ENCODE results near the gene HPCAL1.

Gene HPCAL1

DNA sequence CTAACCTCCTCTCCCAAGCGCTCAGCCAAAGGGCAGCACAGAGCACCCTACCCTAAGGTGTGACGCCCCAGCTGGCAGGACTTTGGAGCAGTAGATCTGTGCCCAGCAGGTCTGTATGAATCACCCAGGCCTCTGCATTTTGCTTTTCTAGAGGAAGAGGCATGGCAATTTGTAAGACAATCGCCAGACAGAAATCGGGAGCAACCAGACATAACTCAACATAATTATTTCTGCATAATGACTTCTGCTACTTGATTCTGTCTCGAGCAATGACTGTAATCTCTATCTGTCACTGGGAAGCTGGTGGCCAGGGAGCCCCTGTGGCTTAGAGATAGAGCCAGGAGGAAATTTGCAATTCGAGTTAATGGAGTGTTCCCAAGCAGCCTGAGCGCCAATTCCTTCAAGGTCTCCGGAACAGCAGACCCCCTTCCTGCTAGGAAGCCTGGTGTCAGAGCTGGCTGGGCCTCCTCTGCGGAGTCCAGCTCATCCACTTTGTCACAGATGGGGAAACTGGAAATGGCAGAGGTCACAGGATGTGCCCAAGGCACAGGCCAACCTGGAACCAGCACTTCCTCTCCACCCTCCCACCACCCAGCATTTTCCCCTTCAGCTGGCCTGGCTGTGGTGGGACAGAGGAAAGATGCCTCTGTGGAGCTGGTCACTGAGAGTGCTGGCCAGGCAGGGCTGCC, 90.4 kb downstream of the HPCAL1 start:
- TF ChIP-seq, protein P1, sequence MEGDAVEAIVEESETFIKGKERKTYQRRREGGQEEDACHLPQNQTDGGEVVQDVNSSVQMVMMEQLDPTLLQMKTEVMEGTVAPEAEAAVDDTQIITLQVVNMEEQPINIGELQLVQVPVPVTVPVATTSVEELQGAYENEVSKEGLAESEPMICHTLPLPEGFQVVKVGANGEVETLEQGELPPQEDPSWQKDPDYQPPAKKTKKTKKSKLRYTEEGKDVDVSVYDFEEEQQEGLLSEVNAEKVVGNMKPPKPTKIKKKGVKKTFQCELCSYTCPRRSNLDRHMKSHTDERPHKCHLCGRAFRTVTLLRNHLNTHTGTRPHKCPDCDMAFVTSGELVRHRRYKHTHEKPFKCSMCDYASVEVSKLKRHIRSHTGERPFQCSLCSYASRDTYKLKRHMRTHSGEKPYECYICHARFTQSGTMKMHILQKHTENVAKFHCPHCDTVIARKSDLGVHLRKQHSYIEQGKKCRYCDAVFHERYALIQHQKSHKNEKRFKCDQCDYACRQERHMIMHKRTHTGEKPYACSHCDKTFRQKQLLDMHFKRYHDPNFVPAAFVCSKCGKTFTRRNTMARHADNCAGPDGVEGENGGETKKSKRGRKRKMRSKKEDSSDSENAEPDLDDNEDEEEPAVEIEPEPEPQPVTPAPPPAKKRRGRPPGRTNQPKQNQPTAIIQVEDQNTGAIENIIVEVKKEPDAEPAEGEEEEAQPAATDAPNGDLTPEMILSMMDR (IDR thresholded peaks at IDR 0.05; ENCODE audit: low read depth, low read length, missing control alignments), result no peak
- no peak overlapping the region for H3K4me3 ChIP-seq (ENCODE audit: low read depth, low read length)
- no peak for DNase-seq (ENCODE audit: low read depth)

DNA sequence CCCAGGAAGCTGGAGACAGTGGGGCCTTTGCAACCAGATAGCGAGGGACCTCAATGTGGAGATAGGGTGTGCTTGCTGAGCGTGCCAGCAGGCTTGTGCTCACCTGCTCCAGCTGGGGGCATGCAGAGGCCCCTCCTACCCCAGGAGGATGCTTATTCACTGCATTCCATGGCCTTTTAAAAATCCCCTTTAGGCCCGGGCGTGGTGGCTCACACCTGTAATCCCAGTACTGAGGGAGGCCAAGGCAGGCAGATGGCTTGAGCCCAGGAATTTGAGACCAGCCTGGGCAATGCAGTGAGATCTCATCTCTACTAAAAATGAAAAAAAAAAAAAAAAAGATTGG, 90.9 kb downstream of the HPCAL1 start:
- TF ChIP-seq, protein P1 (IDR thresholded peaks at IDR 0.05; ENCODE audit: low read depth, low read length, missing control alignments), result no peak
- DNase-seq (ENCODE audit: low read depth), result no peak
- no peak overlapping the region for H3K4me3 ChIP-seq (ENCODE audit: low read depth, low read length)

DNA sequence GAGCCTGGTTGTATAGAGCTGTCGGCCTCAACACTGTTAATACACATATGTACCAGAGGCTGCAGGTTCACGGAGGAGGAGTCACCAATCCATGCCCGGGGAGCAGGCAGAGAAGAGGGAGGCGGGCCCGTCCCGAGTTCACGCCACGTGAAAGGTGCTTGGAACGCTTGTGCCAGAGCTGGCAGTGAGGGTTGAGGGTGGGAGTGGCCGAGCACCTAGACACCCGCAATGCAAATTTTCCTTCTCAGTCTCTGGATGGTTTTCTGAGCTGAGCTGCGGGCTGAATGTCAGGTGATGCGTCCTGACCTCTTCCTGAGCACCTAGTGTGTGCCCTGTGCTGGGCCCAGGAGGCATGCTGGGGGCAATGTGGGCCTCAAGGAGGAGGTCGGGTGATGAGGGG, 93.2 kb downstream of the HPCAL1 start:
- no peak for DNase-seq (ENCODE audit: low read depth)
- no peak overlapping the region for H3K4me3 ChIP-seq (ENCODE audit: low read depth, low read length)
- TF ChIP-seq, protein P1 (IDR thresholded peaks at IDR 0.05; ENCODE audit: low read depth, low read length, missing control alignments), result no peak

DNA sequence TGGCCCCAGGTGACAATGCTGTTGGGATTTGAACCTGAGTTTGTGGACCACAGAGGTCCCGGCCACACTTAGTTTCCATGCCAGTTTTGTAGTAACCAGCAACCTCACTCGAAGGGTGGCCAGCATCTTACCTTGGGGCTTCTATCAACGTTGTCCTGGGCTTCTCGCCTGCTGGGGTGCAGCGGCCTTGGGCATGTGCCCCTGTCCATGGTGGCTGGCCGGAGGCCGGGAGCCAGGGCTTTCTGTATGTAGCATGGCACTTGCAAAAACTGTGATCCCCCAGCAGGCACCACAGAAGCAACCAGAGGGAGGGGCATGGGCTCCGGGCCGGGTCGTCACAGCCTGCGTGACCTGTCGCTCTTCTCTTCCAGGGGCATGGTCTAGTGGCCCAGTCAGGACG, 93.8 kb downstream of the HPCAL1 start:
- no peak for DNase-seq (ENCODE audit: low read depth)
- TF ChIP-seq, protein P1 (IDR thresholded peaks at IDR 0.05; ENCODE audit: low read depth, low read length, missing control alignments), result no peak
- no peak overlapping the region for H3K4me3 ChIP-seq (ENCODE audit: low read depth, low read length)

DNA sequence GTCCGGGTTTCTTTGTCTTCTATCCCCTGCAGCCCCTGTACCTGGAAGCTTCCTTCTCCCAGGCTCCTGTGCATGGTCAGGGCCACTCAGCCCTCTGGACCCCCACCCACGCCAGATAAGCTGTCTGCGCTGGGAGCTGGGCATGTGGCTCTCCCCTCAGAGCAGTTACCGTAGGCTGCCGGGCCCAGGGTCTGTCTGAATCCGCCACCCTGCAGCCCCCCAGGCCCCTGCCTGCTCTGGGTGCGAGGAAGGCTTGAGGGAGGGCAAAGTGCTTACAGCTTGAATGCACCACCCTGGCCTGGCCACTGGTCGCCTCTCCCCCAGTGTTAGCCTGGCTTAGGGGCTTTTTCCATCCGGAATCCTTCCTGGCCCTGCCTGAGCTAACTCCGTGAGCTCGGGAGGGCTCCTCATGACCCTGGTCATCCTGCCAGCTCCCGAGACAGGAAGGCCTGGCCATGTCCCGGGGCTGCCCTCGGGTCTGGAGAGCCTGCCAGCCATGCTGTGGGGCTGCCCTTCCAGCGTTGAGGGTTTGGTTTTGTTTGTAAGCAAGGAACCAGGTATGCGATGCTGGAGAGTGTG, 94.7 kb downstream of the HPCAL1 start:
- TF ChIP-seq, protein P1 (IDR thresholded peaks at IDR 0.05; ENCODE audit: low read depth, low read length, missing control alignments), result no peak
- DNase-seq (ENCODE audit: low read depth), result no peak
- H3K4me3 ChIP-seq (ENCODE audit: low read depth, low read length), result no peak overlapping the region

DNA sequence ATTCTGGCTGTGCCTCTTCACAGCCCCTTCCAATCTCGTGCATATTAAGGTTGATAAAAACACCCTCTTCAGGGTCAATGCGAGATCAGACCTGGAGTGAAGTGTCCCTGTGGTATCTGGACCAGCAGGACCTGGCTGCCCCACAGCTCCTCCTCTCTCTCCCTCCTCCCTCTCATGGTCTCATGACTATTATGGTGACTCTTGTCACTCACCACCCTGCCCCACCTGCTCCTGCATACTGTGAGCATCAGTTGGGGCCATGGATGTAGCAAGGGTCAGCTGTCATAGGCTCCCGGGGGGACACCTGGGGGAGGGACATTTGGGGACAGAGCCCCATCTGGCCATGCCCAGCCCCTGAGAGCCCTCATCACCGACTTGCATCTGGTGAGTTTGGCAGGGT, 95.2 kb downstream of the HPCAL1 start:
- TF ChIP-seq, protein P1 (IDR thresholded peaks at IDR 0.05; ENCODE audit: low read depth, low read length, missing control alignments), result no peak
- DNase-seq (ENCODE audit: low read depth), result no peak
- H3K4me3 ChIP-seq (ENCODE audit: low read depth, low read length), result no peak overlapping the region

DNA sequence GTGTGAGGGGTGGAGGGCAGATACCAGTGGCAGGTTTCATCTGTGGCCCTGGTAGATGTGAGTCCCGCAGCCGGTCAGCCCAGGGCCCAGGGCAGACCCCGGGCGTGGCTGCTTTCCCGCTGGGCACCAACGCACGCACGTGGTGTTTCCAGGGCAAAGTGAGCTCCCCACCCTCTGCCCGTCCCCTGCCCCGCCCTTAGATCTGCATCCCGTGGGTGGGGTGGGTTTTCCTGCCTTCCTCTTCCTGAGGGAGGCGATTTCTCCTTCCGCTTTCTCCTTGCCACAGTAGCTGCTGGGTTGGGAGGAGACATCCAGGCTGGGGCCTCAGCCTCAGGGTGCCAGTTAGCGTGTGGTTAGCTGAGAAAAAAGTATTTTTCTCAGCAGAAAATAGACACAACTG, 95.8 kb downstream of the HPCAL1 start:
- TF ChIP-seq, protein P1 (IDR thresholded peaks at IDR 0.05; ENCODE audit: low read depth, low read length, missing control alignments), result no peak
- H3K4me3 ChIP-seq (ENCODE audit: low read depth, low read length), result no peak overlapping the region
- DNase-seq (ENCODE audit: low read depth), result no peak

Data from GM12864 (cell line).